ENCODE data around the gene GAREM2.

GAREM2 gene

GRCh38 chr2:26230806-26231205, 57.9 kb downstream of the GAREM2 start:
- DNase-seq (ENCODE audit: low read depth in 1 of 2, low spot score in 1 of 2): no peak

GRCh38 chr2:26235089-26235488, 62.2 kb downstream of the GAREM2 start:
- no peak for DNase-seq (ENCODE audit: low read depth in 1 of 2, low spot score in 1 of 2)

GRCh38 chr2:26237868-26238267, 65.0 kb downstream of the GAREM2 start:
- no peak for DNase-seq (ENCODE audit: low read depth in 1 of 2, low spot score in 1 of 2)

- no peak for DNase-seq (ENCODE audit: low read depth in 1 of 2, low spot score in 1 of 2)
Observed at GRCh38 chr2:26238311-26238958, 65.5 kb downstream of the GAREM2 start.
